Measurements from ENCODE around the gene ZNF234.
A peak's percentile ranks its signal among the peaks of the same experiment; 100 is the strongest.
"Not testable (repeated sequence)": the region's sequence is repeated elsewhere in the genome, so short reads cannot be mapped to it uniquely, and the experiment has no call there.

ZNF234 gene

DNA sequence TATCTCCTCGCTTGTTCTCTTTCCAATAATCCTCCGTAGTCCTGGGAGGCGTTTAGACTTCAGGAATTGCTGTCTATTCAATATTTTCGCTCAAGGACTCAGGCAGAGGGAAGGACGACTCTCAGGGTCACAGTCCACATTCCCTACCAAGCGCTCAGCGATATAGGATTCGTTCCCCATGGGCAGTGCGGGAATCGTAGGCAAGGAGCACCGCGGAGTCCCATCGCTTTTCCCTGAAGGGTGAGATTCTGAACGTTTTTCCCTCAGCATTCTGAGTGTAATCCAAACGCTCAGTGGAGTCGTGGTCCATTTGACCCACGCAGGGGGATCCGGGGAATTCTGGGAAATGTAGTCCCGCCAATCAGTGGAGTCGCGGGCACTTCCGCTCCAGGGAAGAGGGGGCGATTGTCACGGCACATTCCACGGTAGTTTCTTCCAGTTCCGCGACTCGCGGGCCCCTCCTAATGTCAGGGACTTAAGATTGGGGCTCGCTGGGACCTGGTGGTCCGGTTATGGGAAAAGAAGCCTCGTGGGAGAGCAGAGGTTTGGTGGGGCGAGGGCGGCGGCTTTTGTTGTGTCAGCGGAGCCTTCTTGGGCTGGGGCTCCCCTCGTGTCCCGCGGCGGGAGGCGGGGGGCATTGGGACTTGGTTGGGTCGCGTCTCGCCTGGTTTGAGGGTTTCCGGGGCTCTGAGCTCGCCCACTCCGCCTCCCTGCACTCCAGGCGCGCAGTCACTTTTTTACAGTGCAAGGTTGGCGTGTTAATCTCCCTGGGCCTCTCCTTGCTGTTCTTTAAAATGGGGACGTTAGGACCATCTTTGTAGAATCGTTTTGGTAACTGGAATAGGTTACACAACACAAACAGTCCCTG is at the start of gene ZNF234:
ZNF234 (plus strand) TSS at position 364 of the 868 bp plus-strand sequence. CDS start 3,079 bp downstream, outside the sequence.
- peak; percentile 42 to 63 for DNase-seq (ENCODE audit: low read depth in 2 of 2)

- DNase-seq (ENCODE audit: low read depth in 2 of 2), result no peak
Observed at GRCh38 chr19:44092108-44092507, 49.2 kb upstream of the ZNF234 start.

DNA sequence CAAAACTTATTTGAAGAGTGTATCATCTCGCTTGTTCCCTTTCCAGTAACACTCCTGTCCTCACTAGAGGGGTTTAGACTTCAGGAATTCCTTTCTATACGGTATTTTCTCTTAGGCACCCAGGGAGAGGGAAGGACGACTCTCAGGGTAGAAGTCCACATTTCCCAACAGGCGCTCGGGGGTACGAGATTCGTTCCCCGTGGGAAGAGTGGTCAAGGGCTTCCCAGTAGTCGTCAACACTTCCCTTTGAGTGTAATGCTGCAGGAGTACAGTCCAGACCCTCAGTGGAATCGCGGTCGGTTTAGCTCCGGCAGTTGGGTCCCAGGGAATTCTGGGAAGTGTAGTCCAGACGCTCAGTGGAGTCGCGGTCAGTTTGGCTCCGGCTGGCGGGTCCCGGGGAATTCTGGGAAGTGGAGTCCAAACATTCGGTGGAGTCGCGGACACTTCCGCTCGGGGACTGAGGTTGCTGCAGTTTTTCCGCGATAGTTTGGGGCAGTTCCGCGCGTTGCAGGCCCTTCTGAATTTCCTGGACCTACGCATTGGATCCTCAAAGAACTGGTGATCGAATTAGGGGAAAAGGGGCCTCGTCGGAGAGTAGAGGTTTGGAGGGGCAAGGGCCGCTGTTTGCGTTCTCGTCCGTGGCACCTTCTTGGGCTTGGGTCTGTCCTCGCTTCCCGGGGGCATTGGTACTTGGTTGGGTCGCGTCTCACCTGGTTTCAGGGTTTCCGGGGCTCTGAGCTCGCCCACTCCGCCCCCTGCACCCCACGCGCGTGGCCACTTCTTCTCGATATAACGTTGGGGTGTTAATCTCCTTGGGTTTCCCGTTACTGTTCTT is 47.2 kb upstream of the ZNF234 start, which contains the start of gene ZNF224:
ZNF224 (plus strand) TSS at position 431 of the 835 bp plus-strand sequence. CDS start 3,513 bp downstream, outside the sequence.
- DNase-seq (ENCODE audit: low read depth in 2 of 2), result peak; percentile 68 to 74

- DNase-seq (ENCODE audit: low read depth in 2 of 2), result no peak
Observed at GRCh38 chr19:44107751-44108150, 33.6 kb upstream of the ZNF234 start.

DNA sequence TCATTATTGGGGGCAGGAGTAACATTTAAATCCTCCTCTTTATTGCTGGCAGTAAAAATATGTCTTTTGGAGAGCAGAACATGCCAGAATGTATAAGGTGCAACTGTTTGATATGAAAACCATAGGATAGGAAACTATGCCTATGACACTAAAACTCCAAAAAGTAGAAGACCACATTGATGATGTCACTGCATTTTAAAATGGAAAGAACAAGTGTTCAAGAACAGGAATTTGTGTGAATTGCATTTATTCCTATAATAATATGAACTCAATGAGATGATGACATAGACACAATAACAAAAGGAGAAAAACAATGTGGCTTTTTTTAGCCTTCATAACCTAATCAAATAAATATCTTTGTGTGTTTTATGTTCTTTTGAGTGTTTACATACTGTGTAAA is 31.9 kb upstream of the ZNF234 start:
- DNase-seq (ENCODE audit: low read depth in 2 of 2), result no peak

- DNase-seq (ENCODE audit: low read depth in 2 of 2), result no peak
Observed at GRCh38 chr19:44111910-44112463, 29.4 kb upstream of the ZNF234 start.

DNA sequence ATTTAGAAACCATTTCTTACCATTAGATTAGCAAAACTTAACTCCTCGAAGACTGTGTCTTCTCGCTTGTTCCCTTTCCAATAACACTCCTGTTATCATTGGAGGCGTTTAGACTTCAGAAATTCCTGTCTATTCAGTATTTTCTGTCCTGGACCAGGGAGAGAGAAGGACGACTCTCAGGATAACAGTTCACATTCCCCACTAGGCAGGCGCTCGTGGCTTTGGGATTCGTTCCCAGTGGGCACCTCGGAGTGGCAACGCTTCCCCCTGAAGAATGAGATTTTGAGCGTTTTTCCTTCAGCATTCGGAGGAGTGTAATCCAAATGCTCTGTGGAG is 28.6 kb upstream of the ZNF234 start:
- no peak for DNase-seq (ENCODE audit: low read depth in 2 of 2)

DNA sequence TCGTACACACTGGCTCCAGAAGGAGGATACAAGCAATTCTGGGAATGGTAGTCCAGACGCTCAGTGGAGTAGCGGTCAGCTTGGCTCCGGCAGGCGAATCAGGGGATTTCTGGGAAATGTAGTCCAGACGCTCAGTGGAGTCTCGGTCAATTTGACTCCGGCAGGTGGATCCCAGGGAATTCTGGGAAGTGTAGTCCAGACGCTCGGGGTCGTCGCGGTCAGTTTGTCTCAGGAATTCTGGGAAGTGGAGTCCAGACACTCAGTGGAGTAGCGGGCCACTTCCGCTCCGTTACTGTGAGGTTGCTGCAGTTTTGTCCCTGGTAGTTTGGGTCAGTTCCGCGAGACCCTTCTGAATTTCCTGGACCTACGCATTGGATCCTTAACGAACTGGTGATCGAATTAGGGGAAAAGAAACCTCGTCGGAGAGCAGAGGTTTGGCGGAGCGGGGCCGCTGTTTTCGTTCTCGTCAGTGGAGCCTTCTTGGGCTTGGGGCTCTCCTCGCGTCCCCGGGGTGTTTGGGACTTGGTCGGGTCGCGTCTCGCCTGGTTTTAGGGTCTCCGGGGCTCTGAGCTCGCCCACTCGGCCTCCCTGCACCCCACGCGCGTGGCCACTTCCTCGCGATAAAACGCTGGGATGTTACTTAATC is 28.1 kb upstream of the ZNF234 start, which contains the start of gene ZNF225:
ZNF225 (plus strand) TSS at position 262 of the 646 bp plus-strand sequence. CDS start 2,429 bp downstream, outside the sequence.
- peak; percentile 74 to 78 for DNase-seq (ENCODE audit: low read depth in 2 of 2)

- DNase-seq (ENCODE audit: low read depth in 2 of 2), result no peak
Observed at GRCh38 chr19:44113784-44114390, 27.5 kb upstream of the ZNF234 start.

- not testable (repeated sequence) for DNase-seq (ENCODE audit: low read depth in 2 of 2)
Observed at GRCh38 chr19:44121162-44121561, 20.2 kb upstream of the ZNF234 start.

DNA sequence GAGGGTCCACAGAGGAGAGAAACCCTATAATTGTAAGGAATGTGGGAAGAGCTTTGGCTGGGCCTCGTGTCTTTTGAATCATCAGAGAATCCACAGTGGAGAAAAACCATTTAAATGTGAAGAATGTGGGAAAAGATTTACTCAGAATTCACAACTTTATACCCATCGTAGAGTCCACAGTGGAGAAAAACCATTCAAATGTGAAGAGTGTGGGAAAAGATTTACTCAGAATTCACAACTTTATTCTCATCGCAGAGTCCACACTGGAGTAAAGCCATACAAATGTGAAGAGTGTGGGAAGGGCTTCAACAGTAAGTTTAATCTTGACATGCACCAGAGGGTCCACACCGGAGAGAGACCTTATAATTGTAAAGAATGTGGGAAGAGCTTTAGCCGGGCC is 9.4 kb upstream of the ZNF234 start:
- DNase-seq (ENCODE audit: low read depth in 2 of 2), result no peak

- no peak for DNase-seq (ENCODE audit: low read depth in 2 of 2)
Observed at GRCh38 chr19:44142059-44142433, 692 bp downstream of the ZNF234 start.

- DNase-seq (ENCODE audit: low read depth in 2 of 2), result no peak
Observed at GRCh38 chr19:44149776-44150175, 8.4 kb downstream of the ZNF234 start.

DNA sequence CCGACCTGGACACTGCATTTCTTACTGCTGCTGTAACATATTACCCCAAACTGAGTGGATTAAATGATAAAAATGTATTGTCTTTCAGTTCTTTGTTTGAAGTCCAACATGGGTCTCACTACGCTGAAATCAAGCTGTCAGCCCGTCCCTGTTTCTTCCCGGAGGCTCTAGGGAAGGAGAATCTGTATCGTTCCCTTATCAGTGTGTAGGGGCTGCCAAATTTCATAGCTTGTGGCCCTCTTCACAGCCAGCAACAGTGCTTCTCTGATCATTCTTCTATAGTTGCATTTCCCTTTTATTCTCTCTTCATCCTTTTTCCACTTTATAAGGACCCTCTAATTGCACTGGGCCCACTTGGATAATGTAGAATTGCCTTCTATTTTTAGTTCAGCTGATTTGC is 10.1 kb downstream of the ZNF234 start:
- no peak for DNase-seq (ENCODE audit: low read depth in 2 of 2)

DNA sequence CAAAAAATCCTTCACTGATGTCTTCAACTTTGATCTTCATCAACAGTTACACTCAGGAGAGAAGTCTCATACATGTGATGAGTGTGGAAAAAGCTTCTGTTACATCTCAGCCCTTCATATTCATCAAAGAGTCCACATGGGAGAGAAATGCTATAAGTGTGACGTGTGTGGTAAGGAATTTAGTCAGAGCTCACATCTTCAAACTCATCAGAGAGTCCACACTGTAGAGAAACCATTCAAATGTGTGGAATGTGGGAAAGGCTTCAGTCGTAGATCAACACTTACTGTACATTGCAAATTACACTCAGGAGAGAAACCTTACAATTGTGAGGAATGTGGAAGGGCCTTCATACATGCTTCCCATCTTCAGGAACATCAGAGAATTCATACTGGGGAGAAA is 15.1 kb downstream of the ZNF234 start:
- DNase-seq (ENCODE audit: low read depth in 2 of 2), result no peak

DNA sequence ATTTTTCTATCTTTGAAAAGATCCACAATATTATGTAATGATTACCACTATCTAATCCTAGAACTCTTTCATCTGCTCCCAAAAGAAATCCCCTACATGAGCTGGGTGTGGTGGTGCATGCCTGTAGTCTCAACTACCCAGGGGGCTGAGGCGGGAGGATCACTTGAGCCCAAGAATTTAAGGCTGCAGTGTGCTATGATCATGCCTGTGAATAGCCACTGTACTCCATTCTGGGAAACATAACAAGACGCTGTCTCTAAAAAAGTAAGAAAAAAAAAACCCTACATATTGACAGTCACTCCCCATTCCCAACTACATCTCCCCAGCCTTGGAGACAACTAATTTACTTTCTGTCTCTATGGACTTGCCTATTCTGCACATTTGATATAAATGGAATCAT is 22.4 kb downstream of the ZNF234 start:
- DNase-seq (ENCODE audit: low read depth in 2 of 2), result no peak

DNA sequence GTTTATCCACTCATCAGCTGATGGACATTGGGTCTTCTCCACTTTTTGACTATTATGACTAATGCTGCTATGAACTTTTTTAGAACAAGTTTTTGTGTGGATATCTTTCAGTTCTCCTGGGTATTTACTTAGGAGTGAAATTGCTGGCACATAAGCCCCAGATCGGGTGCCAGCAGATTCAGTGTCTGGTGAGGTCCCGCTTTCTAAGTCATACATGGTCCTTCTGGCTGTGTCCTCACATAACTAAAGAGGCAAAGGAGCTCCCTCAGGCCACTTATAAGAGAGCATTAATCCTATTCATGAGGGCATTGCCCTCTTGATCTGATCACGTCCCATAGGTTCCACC is 22.9 kb downstream of the ZNF234 start:
- DNase-seq (ENCODE audit: low read depth in 2 of 2), result no peak

DNA sequence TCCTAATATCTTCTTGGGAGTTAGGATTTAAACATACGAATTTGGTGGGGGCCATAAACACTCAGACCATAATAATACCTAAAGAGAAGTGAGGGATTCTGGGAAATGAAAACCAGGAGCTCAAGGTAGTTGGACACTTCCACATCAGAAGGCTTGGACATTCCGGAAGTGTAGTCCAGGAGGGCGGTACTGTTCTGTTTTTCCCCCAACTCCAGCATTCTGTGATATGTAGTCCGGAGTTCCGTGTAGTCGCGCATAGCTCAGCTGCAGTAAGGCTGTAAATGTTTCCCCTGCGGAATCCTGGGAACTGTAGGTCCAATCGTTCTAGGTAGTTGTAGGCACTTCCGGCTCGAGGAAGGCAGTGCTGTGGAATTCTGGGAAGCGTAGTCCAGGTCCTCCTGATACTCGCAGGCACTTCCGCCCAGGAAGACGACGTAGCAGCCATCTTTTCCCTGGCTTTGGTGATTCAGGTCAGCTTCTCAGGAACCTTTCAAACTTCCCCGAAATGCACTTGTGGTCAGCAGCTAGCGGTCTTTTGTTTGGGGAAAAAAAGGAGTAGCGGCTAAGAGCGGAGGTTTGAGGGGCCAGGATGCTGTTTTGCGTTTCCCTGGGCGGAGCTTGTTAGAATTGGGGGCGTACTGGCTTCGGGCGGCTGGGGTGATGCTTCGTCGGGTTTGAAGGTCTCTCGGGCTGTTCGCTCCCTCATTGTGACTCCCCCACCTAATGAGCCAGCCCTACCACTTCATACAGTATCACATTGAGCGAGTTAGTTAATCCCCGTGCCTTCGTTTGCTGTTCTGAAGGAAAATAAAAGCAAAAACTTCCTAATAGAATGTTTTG is 23.5 kb downstream of the ZNF234 start, which contains the start of gene ZNF226:
ZNF226 (plus strand) TSS at position 428 of the 840 bp plus-strand sequence. CDS start 4,981 bp downstream, outside the sequence.
- peak; percentile 61 to 82 for DNase-seq (ENCODE audit: low read depth in 2 of 2)

DNA sequence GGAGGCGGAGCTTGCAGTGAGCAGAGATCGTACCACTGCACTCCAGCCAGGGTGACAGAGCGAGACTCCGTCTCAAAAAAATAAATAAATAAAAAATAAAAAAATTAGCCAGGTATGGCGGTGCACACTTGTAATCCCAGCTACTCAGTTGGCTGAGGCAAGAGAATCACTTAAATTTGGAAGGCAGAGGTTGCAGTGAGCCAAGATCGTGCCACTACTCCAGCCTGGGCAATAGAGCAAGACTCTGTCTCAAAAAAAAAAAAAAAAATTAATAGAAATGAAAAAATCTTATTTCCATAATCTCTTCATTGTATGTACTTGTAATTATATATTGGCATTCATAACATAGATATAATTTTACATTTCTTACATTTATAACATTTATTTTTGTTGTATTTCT is 29.3 kb downstream of the ZNF234 start:
- not testable (repeated sequence) for DNase-seq (ENCODE audit: low read depth in 2 of 2)

DNA sequence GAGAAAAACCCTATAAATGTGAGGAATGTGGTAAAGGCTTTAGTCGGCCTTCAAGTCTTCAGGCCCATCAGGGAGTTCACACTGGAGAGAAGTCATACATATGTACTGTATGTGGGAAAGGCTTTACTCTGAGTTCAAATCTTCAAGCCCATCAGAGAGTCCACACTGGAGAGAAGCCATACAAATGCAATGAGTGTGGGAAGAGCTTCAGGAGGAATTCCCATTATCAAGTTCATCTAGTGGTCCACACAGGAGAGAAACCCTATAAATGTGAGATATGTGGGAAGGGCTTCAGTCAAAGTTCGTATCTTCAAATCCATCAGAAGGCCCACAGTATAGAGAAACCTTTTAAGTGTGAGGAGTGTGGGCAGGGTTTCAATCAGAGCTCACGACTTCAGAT is 35.2 kb downstream of the ZNF234 start:
- DNase-seq (ENCODE audit: low read depth in 2 of 2), result no peak

Measured in activated CD8-positive, alpha-beta memory T cell treated with anti-CD3 and anti-CD28 coated beads for 4 hours (primary cell).